ENCODE measurements around the gene POGLUT2.
"Not testable (repeated sequence)": the region's sequence is repeated elsewhere in the genome, so short reads cannot be mapped to it uniquely, and the experiment has no call there.

POGLUT2 gene

GRCh38 chr13:102807699-102808098 lies 8.9 kb upstream of the POGLUT2 start:
- DNase-seq (ENCODE audit: low read depth in 2 of 2, low spot score in 1 of 2), result no peak

- no peak for DNase-seq (ENCODE audit: low read depth in 2 of 2, low spot score in 1 of 2)
Measured at GRCh38 chr13:102805680-102806079, 6.9 kb upstream of the POGLUT2 start.

GRCh38 chr13:102800145-102801041 lies 1.6 kb upstream of the POGLUT2 start:
- DNase-seq (ENCODE audit: low read depth in 2 of 2, low spot score in 1 of 2), result peak; percentile 65 to 72

- DNase-seq (ENCODE audit: low read depth in 2 of 2, low spot score in 1 of 2), result peak in 1 of 2 donors; percentile 1
Measured at GRCh38 chr13:102799426-102800144, 809 bp upstream of the POGLUT2 start.

GRCh38 chr13:102793611-102794355 lies 5.0 kb downstream of the POGLUT2 start:
- no peak for DNase-seq (ENCODE audit: low read depth in 2 of 2, low spot score in 1 of 2)

GRCh38 chr13:102792396-102792795 lies 6.4 kb downstream of the POGLUT2 start:
- no peak for DNase-seq (ENCODE audit: low read depth in 2 of 2, low spot score in 1 of 2)

- no peak for DNase-seq (ENCODE audit: low read depth in 2 of 2, low spot score in 1 of 2)
Measured at GRCh38 chr13:102788683-102789082, 10.1 kb downstream of the POGLUT2 start.

- no peak for DNase-seq (ENCODE audit: low read depth in 2 of 2, low spot score in 1 of 2)
Measured at GRCh38 chr13:102784483-102784882, 14.3 kb downstream of the POGLUT2 start.

- DNase-seq (ENCODE audit: low read depth in 2 of 2, low spot score in 1 of 2), result no peak
Measured at GRCh38 chr13:102781591-102781990, 17.2 kb downstream of the POGLUT2 start.

- not testable (repeated sequence) for DNase-seq (ENCODE audit: low read depth in 2 of 2, low spot score in 1 of 2)
Measured at GRCh38 chr13:102780656-102781055, 18.1 kb downstream of the POGLUT2 start.

- no peak for DNase-seq (ENCODE audit: low read depth in 2 of 2, low spot score in 1 of 2)
Measured at GRCh38 chr13:102779436-102780159, 19.2 kb downstream of the POGLUT2 start.

- no peak for DNase-seq (ENCODE audit: low read depth in 2 of 2, low spot score in 1 of 2)
Measured at GRCh38 chr13:102777736-102778135, 21.0 kb downstream of the POGLUT2 start.

- no peak for DNase-seq (ENCODE audit: low read depth in 2 of 2, low spot score in 1 of 2)
Measured at GRCh38 chr13:102776271-102776670, 22.5 kb downstream of the POGLUT2 start.

GRCh38 chr13:102774591-102775520 lies 23.9 kb downstream of the POGLUT2 start:
- no peak for DNase-seq (ENCODE audit: low read depth in 2 of 2, low spot score in 1 of 2)

- DNase-seq (ENCODE audit: low read depth in 2 of 2, low spot score in 1 of 2), result no peak
Measured at GRCh38 chr13:102774214-102774568, 24.6 kb downstream of the POGLUT2 start.

- DNase-seq (ENCODE audit: low read depth in 2 of 2, low spot score in 1 of 2), result peak; percentile 67 to 72
Measured at GRCh38 chr13:102773441-102774213, 25.1 kb downstream of the POGLUT2 start, which contains the start of gene TEX30. Gene TEX30, minus strand, starts transcription at chr13:102773786. Its CDS starts 3,760 bp downstream, at chr13:102770026.

GRCh38 chr13:102772042-102772425 lies 26.7 kb downstream of the POGLUT2 start:
- no peak for DNase-seq (ENCODE audit: low read depth in 2 of 2, low spot score in 1 of 2)

- DNase-seq (ENCODE audit: low read depth in 2 of 2, low spot score in 1 of 2), result no peak
Measured at GRCh38 chr13:102771298-102772041, 27.3 kb downstream of the POGLUT2 start.

All from stimulated activated CD8-positive, alpha-beta memory T cell treated with anti-CD3 and anti-CD28 coated beads, Interleukin-4, amount 100 ng/mL, for 4 hours (primary cell).